Measurements from ENCODE around the gene SYT15.
"Not testable (repeated sequence)": the region's sequence is repeated elsewhere in the genome, so short reads cannot be mapped to it uniquely, and the experiment has no call there.

SYT15 gene

GRCh38 chr10:46630816-46631215, 51.9 kb downstream of the SYT15 start:
- not testable (repeated sequence) for H3K27me3 Mint-ChIP-seq; H3K9me3 Mint-ChIP-seq; H3K4me1 Mint-ChIP-seq (ENCODE audit: low read depth); H3K4me3 Mint-ChIP-seq; H3K36me3 Mint-ChIP-seq (ENCODE audit: low read depth); DNase-seq; H3K27ac Mint-ChIP-seq

DNA sequence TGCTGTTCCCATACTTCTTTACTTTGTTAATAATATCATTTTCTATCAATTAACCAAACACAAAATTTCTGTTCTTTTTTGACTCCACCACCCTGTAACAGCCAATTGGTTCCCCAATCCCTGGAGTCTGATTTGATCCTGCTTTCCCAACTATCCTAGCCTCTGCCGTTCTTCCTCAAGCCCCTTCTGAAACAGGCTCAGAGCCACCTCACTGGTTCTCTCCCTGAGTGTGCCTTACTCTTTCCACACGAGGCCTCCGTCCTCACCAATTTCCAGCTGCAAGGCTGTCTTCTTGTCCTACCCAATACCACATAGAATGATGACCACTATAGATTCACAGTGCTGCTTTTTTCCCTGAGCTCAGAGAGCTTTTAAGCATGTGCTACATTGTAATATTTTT, 52.8 kb downstream of the SYT15 start:
- H3K36me3 Mint-ChIP-seq (ENCODE audit: low read depth); H3K4me1 Mint-ChIP-seq (ENCODE audit: low read depth); H3K9me3 Mint-ChIP-seq; H3K27ac Mint-ChIP-seq; H3K27me3 Mint-ChIP-seq; DNase-seq; H3K4me3 Mint-ChIP-seq: not testable (repeated sequence)

DNA sequence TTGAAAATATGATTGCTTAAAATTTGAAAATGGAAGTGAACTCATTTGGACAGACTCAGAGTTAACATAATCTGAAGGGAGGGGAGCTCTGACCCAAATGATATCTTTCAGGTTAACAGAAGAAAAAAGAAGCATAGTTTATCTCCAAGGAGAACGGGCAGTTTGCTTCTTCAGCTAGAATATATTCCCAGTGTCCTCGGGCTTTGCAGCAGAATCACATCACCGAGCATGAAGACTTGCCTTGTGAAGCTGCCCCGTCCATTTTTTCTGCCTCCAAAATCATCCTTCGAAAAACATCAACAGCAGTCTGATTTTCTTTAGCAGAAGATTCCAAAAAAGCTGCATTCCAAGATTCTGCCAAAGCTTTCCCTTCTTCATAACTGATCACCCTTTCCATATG, 55.8 kb downstream of the SYT15 start:
- not testable (repeated sequence) for H3K4me3 Mint-ChIP-seq; H3K27ac Mint-ChIP-seq; H3K36me3 Mint-ChIP-seq (ENCODE audit: low read depth); DNase-seq; H3K9me3 Mint-ChIP-seq; H3K27me3 Mint-ChIP-seq; H3K4me1 Mint-ChIP-seq (ENCODE audit: low read depth)

DNA sequence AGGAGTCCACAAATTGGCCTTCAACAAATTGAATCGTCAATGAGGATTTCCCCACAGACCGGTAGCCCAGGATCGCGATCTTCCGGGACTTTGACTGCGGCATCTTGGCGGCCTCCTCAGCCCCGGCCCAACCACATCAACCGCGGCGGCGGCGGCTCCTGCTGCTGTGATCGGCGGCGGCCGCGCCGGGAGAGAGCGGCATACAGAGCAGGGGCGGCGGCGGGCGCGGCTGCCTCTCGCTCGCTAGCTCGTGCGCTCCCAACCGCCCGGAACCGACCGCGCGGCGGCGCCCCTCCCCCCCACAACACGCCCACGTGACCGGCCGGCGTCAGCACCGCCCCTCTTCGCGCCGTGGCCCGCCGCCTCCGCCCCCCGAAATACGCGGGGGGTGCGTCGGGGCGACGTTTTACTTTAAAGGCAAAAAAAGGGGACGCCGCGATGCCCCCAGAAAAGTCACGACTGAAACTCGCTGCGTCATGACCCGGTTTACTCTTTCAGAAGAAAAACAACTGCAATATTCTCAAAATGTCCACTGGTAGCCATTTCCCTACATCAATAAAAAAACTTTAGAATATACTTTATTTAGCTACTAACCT, 56.5 kb downstream of the SYT15 start:
- not testable (repeated sequence) for H3K27ac Mint-ChIP-seq; H3K9me3 Mint-ChIP-seq; DNase-seq; H3K27me3 Mint-ChIP-seq; H3K4me1 Mint-ChIP-seq (ENCODE audit: low read depth); H3K36me3 Mint-ChIP-seq (ENCODE audit: low read depth)
- H3K4me3 Mint-ChIP-seq = peak overlapping the region; percentile 66

DNA sequence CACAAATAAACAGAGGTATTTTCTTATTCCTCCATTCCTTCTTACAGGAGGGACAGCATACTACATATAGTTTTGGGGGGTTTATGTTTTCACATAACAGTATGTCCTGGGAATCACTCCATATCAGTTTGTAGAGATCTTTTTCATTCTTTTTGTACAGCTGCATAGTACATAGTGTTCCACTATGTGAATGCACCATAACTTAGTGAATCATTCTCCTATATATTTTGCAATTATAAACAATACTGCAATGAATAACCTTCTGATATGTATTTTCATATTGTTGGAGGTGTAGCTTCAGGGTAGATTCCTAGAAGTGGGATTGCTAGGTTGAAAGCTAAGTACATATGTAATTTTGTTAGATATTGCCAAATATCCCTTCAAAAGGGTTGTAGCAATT, 61.1 kb downstream of the SYT15 start:
- not testable (repeated sequence) for H3K27me3 Mint-ChIP-seq; H3K27ac Mint-ChIP-seq; H3K4me3 Mint-ChIP-seq; DNase-seq; H3K4me1 Mint-ChIP-seq (ENCODE audit: low read depth); H3K9me3 Mint-ChIP-seq; H3K36me3 Mint-ChIP-seq (ENCODE audit: low read depth)
